ENCODE data around the gene RBP5. TPM values are rescaled to one million over a fixed set of nuclear protein-coding genes. Genes with fewer than 3 reads are reported as not detected.

The RBP5 gene
- total and polyA plus RNA-seq, 9 of the 15 experiments (the other 6 are each of a cell fraction or from before 2014, with no cell fraction given) = 8.6 to 22.5 (median 11.4) TPM

DNA sequence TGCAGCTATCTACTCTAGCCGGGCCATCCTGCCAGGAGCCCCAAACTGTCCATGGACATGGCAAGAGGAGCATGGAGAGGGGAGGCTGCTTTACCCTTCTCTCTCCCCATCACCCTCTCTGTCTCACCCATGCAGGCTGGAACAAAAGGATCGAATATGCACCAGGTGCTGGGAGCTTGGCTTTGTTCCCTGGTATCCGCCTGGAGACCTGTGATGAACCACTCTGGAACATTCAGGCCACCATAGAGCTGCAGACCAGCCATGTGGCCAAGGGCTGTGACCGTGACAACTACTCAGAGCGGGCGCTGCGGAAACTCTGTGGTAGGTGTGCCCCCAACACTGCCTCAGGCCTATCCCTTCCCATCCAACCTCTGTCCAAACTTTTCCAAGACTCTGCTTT is 7.4 kb upstream of the RBP5 start (continued):
- no peak for TF ChIP-seq ZNF76 (CRISPR knock-in tag; IDR thresholded peaks at IDR 0.05; ENCODE audit: borderline replicate concordance)
- TF ChIP-seq RAD51 (IDR thresholded peaks at IDR 0.05; ENCODE audit: borderline replicate concordance, low read depth) = no peak
- TF ChIP-seq SP1 (CRISPR knock-in tag; IDR thresholded peaks at IDR 0.05) = no peak
- TF ChIP-seq TSC22D4 (tag; IDR thresholded peaks at IDR 0.05) = no peak
- TF ChIP-seq ZNF263 (CRISPR knock-in tag; IDR thresholded peaks at IDR 0.05; ENCODE audit: borderline replicate concordance) = no peak
- no peak for TF ChIP-seq NR2F6 (CRISPR knock-in tag; IDR thresholded peaks at IDR 0.05)

DNA sequence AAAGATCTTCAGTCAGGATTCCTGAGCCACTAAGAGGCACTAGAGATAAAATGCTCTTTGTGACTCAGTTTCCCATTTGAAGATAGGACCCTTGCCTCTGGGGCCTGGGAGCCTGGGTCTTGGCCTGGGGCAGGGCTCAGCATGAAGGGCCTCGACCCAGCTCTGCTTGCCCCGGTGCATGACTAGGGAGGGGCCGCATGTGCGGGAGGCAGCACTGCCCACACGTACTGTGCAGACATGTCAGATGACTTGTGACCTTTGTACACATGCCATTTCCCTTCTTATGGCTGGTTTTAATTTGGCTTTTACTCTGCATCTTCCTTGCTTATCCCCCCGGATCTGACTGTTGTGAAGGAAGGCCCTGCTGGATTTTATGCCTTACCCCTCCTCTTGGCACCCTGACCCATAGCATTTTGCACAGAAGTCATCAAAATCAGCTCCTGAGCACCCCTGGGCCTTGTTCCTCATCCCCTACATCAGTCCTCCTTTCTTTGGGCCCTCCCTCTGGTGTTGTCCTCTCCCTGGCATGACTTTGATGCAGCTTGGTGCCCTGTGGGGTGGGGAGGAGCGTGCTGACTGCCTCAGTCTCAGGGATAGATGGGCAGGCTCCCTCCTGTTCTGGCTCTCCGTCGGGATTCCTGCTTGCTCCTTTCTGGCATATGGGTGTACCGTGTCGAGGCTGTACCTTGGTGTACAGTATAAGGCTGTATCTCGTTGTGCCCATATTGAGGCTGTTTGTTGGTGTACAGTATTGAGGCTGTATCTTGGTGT is 5.9 kb upstream of the RBP5 start:
- no TSS peak for BruUV-seq (replicated peaks)
- Histone ChIP-seq H3K4me2 (ENCODE audit: insufficient read depth, low read length) (no peak overlapping the region), H3K27ac (ENCODE audit: extremely low read depth, low read depth, low read length) (no peak overlapping the region), H4K20me1 (replicated peaks; ENCODE audit: control insufficient read depth, insufficient read depth, low read length) (0 out of 2 replicates have a peak, but pooled peaks cover 2% of the 10 kb centered on the region), H3K9me1 (ENCODE audit: control insufficient read depth, insufficient read depth, low read length) (no peaks in the 10 kb centered on the region), H3K27me3 (ENCODE audit: control insufficient read depth in 2 of 2, insufficient read depth in 2 of 2, low read length in 2 of 2) (no peaks in the 10 kb centered on the region), H3K4me1 (replicated peaks in 1 of 2; ENCODE audit: control insufficient read depth in 2 of 2, insufficient read depth in 2 of 2, low read length in 2 of 2) (peaks cover 3 to 26% of the 10 kb centered on the region in 2 experiments; a peak in 3 of 5 replicates), H3K79me2 (ENCODE audit: control insufficient read depth, insufficient read depth, low read length) (peaks cover 9% of the 10 kb centered on the region; the same call in 2 of the 3 replicates), H3K36me3 (ENCODE audit: control insufficient read depth, insufficient read depth, low read length) (peaks cover 38% of the 10 kb centered on the region; the same call in 2 of the 3 replicates), H2AFZ (ENCODE audit: low read depth, low read length) (no peak overlapping the region), H3K9me3 (replicated peaks; ENCODE audit: control insufficient read depth, insufficient read depth, low read depth, low read length) (no peaks in the 10 kb centered on the region), H3K4me3 (no peak overlapping the region), H3K9ac (ENCODE audit: insufficient read depth in 1 of 2, low read depth in 2 of 2, low read length in 2 of 2) (no peak overlapping the region)
- WGBS (ENCODE audit: insufficient coverage, low coverage, missing lambda C conversion rate) = 75% methylated on average over 11 of the region's 12 CpGs
- ChIA-PET POLR2A (interaction anchor here (0.7 kb wide), 1 partner anchor 12 kb away, joined by 4 read pairs; no protein-coding TSS in a partner anchor), CTCF (ENCODE audit: low intra/inter-chr PET ratio) (no interaction called here)
- intact Hi-C loops (cut with micrococcal nuclease) (no loop called here), in situ Hi-C loops (cut with MboI) (no loop called here)
- FAIRE-seq (no peak), DNase-seq (ENCODE audit: extremely low read depth in 1 of 4, low spot score in 3 of 4) (no peak), ATAC-seq (no peak)
- TF ChIP-seq BRF1 (IDR thresholded peaks at IDR 0.05; ENCODE audit: borderline replicate concordance, extremely low read depth, insufficient read length) (no peak), RAD21 (CRISPR knock-in tag; conservative IDR thresholded peaks at IDR 0.05 in 1 of 2, IDR thresholded peaks at IDR 0.05 in 1 of 2) (no peak), TAF7 (tag; IDR thresholded peaks at IDR 0.05) (no peak), CBX1 (IDR thresholded peaks at IDR 0.05; ENCODE audit: low read depth) (no peak), MTA1 (IDR thresholded peaks at IDR 0.05; ENCODE audit: borderline replicate concordance) (no peak), BRD9 (IDR thresholded peaks at IDR 0.05; ENCODE audit: low read depth, partially characterized antibody) (no peak), GTF2A2 (tag; IDR thresholded peaks at IDR 0.05) (no peak)
- TF ChIP-seq, protein P1, sequence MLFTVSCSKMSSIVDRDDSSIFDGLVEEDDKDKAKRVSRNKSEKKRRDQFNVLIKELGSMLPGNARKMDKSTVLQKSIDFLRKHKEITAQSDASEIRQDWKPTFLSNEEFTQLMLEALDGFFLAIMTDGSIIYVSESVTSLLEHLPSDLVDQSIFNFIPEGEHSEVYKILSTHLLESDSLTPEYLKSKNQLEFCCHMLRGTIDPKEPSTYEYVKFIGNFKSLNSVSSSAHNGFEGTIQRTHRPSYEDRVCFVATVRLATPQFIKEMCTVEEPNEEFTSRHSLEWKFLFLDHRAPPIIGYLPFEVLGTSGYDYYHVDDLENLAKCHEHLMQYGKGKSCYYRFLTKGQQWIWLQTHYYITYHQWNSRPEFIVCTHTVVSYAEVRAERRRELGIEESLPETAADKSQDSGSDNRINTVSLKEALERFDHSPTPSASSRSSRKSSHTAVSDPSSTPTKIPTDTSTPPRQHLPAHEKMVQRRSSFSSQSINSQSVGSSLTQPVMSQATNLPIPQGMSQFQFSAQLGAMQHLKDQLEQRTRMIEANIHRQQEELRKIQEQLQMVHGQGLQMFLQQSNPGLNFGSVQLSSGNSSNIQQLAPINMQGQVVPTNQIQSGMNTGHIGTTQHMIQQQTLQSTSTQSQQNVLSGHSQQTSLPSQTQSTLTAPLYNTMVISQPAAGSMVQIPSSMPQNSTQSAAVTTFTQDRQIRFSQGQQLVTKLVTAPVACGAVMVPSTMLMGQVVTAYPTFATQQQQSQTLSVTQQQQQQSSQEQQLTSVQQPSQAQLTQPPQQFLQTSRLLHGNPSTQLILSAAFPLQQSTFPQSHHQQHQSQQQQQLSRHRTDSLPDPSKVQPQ (CRISPR knock-in tag; IDR thresholded peaks at IDR 0.05; ENCODE audit: borderline replicate concordance) = no peak
